ENCODE results near the gene XYLT1.

- TF ChIP-seq LEF1 (IDR thresholded peaks at IDR 0.05; ENCODE audit: borderline replicate concordance) (no peak), FOXM1 (IDR thresholded peaks at IDR 0.05; ENCODE audit: borderline replicate concordance) (no peak), BHLHE40 (IDR thresholded peaks at IDR 0.05; ENCODE audit: borderline replicate concordance) (no peak), FOXA1 (IDR thresholded peaks at IDR 0.05) (no peak), SP1 (IDR thresholded peaks at IDR 0.05) (no peak), TARDBP (IDR thresholded peaks at IDR 0.05) (no peak), CTBP1 (IDR thresholded peaks at IDR 0.05; ENCODE audit: borderline replicate concordance) (no peak)
Observed at GRCh38 chr16:17426451-17426850, 44.3 kb downstream of the XYLT1 start.
